CD14-positive monocyte (primary cell): ENCODE results near the gene CYP27B1. TPM values are rescaled to one million over a fixed set of nuclear protein-coding genes. Genes with fewer than 3 reads are reported as not detected.
A peak's percentile ranks its signal among the peaks of the same experiment; 100 is the strongest.
"Not testable (repeated sequence)": the region's sequence is repeated elsewhere in the genome, so short reads cannot be mapped to it uniquely, and the experiment has no call there.

Experiments
- DNase-seq, 3 donors: peaks; one replicate each; pipeline ENCODE4 v3.0.0-alpha.2; 2011 to 2022
- H2AFZ ChIP-seq: 2 replicates; pipeline ENCODE4 v1.6.0; 2012; ENCODE audit warnings: mild to moderate bottlenecking, low read depth, low read length, inconsistent platforms; ENCODE audit not compliant: insufficient read depth, poor library complexity, severe bottlenecking
- H3K27ac ChIP-seq, 2 donors: 1 replicate in 1 of 2; 2 replicates in 1 of 2; pipeline ENCODE4 v1.5.1; 2012 to 2013; ENCODE audit warnings: low read length in 2 of 2, control low read depth in 1 of 2, inconsistent platforms in 1 of 2, low read depth in 1 of 2, mild to moderate bottlenecking in 1 of 2
- H3K27me3 ChIP-seq, 2 donors: one replicate each; pipeline versions ENCODE4 v1.6.0 to v1.6.1; 2011 to 2013; ENCODE audit warnings: low read length in 2 of 2; ENCODE audit not compliant: control insufficient read depth in 2 of 2, insufficient read depth in 2 of 2
- H3K36me3 ChIP-seq, 2 donors: replicated peaks in 1 of 2; 1 replicate in 1 of 2; 2 replicates in 1 of 2; pipeline versions ENCODE4 v1.5.1 to v1.6.1; 2012 to 2013; ENCODE audit warnings: low read length in 2 of 2, control low read depth in 1 of 2, inconsistent platforms in 1 of 2, mild to moderate bottlenecking in 1 of 2; ENCODE audit not compliant: insufficient read depth in 2 of 2, control insufficient read depth in 1 of 2
- H3K4me1 ChIP-seq, 2 donors: 1 replicate in 1 of 2; 2 replicates in 1 of 2; pipeline versions ENCODE4 v1.5.1 to v1.6.1; 2012 to 2013; ENCODE audit warnings: low read length in 2 of 2, control low read depth in 1 of 2, inconsistent platforms in 1 of 2, mild to moderate bottlenecking in 1 of 2, moderate library complexity in 1 of 2; ENCODE audit not compliant: insufficient read depth in 2 of 2, control insufficient read depth in 1 of 2
- H3K4me2 ChIP-seq: replicated peaks from 2 replicates; pipeline ENCODE3; 2012; ENCODE audit warnings: low read length, moderate library complexity, mild to moderate bottlenecking; ENCODE audit not compliant: poor library complexity, severe bottlenecking; ENCODE audit errors: extremely low read depth
- H3K4me3 ChIP-seq, 3 experiments: fragments of 200-600 bp in 1 of 3; sonication (generic) in 1 of 3; replicated peaks in 1 of 3; 1 replicate in 2 of 3; 2 replicates in 1 of 3; pipeline ENCODE4 v1.5.1; 2011 to 2013; ENCODE audit warnings: low read length in 3 of 3, mild to moderate bottlenecking in 3 of 3, control low read depth in 2 of 3, low read depth in 2 of 3, inconsistent platforms in 1 of 3, moderate library complexity in 1 of 3
- H3K79me2 ChIP-seq: 2 replicates; pipeline ENCODE4 v1.6.0; 2012; ENCODE audit warnings: mild to moderate bottlenecking, control low read depth, inconsistent platforms, low read length, moderate library complexity; ENCODE audit not compliant: insufficient read depth
- H3K9ac ChIP-seq: 2 replicates; pipeline ENCODE4 v1.6.0; 2017; ENCODE audit warnings: low read length, mild to moderate bottlenecking; ENCODE audit not compliant: insufficient read depth, poor library complexity, severe bottlenecking
- H3K9me3 ChIP-seq, 2 donors: replicated peaks in 1 of 2; 1 replicate in 1 of 2; 2 replicates in 1 of 2; pipeline versions ENCODE4 v1.5.1 to v1.6.1; 2012 to 2013; ENCODE audit warnings: low read length in 2 of 2, control low read depth in 1 of 2; ENCODE audit not compliant: control insufficient read depth in 1 of 2, insufficient read depth in 1 of 2
- H4K20me1 ChIP-seq: 2 replicates; pipeline ENCODE4 v1.6.0; 2012; ENCODE audit warnings: mild to moderate bottlenecking, low read length, control low read depth, moderate library complexity; ENCODE audit not compliant: insufficient read depth
- H3K27ac Mint-ChIP-seq, 7 donors: one replicate each; pipeline ENCODE4 v1.8.0; 2020; ENCODE audit warnings: mild to moderate bottlenecking in 7 of 7, mixed read lengths in 7 of 7, moderate library complexity in 6 of 7, inconsistent platforms in 2 of 7
- H3K27me3 Mint-ChIP-seq, 3 donors: one replicate each; pipeline ENCODE4 v1.8.0; 2021 to 2022; ENCODE audit warnings: low read depth in 3 of 3, mild to moderate bottlenecking in 3 of 3, mixed read lengths in 3 of 3, moderate library complexity in 3 of 3, inconsistent platforms in 1 of 3
- H3K36me3 Mint-ChIP-seq, 2 donors: one replicate each; pipeline ENCODE4 v1.8.0; 2020; ENCODE audit warnings: mixed read lengths in 2 of 2, inconsistent platforms in 1 of 2, mild to moderate bottlenecking in 1 of 2
- H3K4me1 Mint-ChIP-seq: one replicate; pipeline ENCODE4 v1.8.0; 2020; ENCODE audit warnings: mild to moderate bottlenecking, mixed read lengths
- H3K4me3 Mint-ChIP-seq, 2 donors: one replicate each; pipeline ENCODE4 v1.8.0; 2020; ENCODE audit warnings: mild to moderate bottlenecking in 2 of 2, mixed read lengths in 2 of 2, moderate library complexity in 1 of 2
- H3K9me3 Mint-ChIP-seq, 7 donors: one replicate each; pipeline ENCODE4 v1.8.0; 2020 to 2022; ENCODE audit warnings: mixed read lengths in 7 of 7, mild to moderate bottlenecking in 6 of 7, moderate library complexity in 6 of 7, inconsistent platforms in 2 of 7
- WGBS: methylation state at CpG from one replicate; pipeline ENCODE4 v1.1.5; 2013; ENCODE audit warnings: missing lambda C conversion rate; ENCODE audit not compliant: insufficient coverage; 5-methylcytosine and 5-hydroxymethylcytosine counted together
- intact Hi-C, 2 donors: fragments of 100-400 bp; cut with micrococcal nuclease; formaldehyde crosslinking; loops; one replicate each; pipeline versions ENCODE4 v1.15.0 to v1.15.1; 2023
- polyA plus RNA-seq, 3 donors: library from polyadenylated mRNA; depleted of rRNA in 1 of 3; unstranded in 2 of 3; stranded (reverse) in 1 of 3; fragments of 300-500 nt in 2 of 3; fragments of >200 nt in 1 of 3; fragmentation: Illumina TruSeq in 2 of 3; gene quantifications; 1 replicate in 2 of 3; 2 replicates in 1 of 3; pipeline ENCODE4 v1.2.3, GENCODE V29; 2012 to 2021
- TF ChIP-seq, protein P1 (sequence below): fragments of 200-600 bp; IDR thresholded peaks from one replicate; pipeline ENCODE4 v1.8.0; 2022; ENCODE audit warnings: antibody characterized with exemption, mild to moderate bottlenecking

Gene CYP27B1
- polyA plus RNA-seq, 3 donors: 0.81 TPM; not detected in 2

GRCh38 chr12:57723630-57723962 is 43.3 kb downstream of the CYP27B1 start:
- Histone ChIP-seq H3K9me3 (peaks cover 0 to 14% of the 10 kb centered on the region in 2 donors), H3K4me1 (no peaks in the 10 kb centered on the region), H2AFZ (no peak overlapping the region), H3K4me2 (no peak overlapping the region), H3K36me3 (peaks cover 50 to 61% of the 10 kb centered on the region in 2 donors), H4K20me1 (peaks cover 6% of the 10 kb centered on the region), H3K4me3 (no peak overlapping the region), H3K79me2 (no peaks in the 10 kb centered on the region), H3K27ac (no peak overlapping the region), H3K9ac (no peak overlapping the region), H3K27me3 (no peaks in the 10 kb centered on the region)
- H3K9me3 Mint-ChIP-seq: peaks cover 0 to 15% (median 11%) of the 10 kb centered on the region in 7 donors
- peaks cover 3% of the 10 kb centered on the region for H3K4me1 Mint-ChIP-seq
- H3K27me3 Mint-ChIP-seq: peaks cover 0 to 2% (median 1%) of the 10 kb centered on the region in 3 donors
- no peak overlapping the region for H3K27ac Mint-ChIP-seq
- WGBS: no CpG with 5 or more reads among the region's 2 CpGs
- TF ChIP-seq, protein P1, sequence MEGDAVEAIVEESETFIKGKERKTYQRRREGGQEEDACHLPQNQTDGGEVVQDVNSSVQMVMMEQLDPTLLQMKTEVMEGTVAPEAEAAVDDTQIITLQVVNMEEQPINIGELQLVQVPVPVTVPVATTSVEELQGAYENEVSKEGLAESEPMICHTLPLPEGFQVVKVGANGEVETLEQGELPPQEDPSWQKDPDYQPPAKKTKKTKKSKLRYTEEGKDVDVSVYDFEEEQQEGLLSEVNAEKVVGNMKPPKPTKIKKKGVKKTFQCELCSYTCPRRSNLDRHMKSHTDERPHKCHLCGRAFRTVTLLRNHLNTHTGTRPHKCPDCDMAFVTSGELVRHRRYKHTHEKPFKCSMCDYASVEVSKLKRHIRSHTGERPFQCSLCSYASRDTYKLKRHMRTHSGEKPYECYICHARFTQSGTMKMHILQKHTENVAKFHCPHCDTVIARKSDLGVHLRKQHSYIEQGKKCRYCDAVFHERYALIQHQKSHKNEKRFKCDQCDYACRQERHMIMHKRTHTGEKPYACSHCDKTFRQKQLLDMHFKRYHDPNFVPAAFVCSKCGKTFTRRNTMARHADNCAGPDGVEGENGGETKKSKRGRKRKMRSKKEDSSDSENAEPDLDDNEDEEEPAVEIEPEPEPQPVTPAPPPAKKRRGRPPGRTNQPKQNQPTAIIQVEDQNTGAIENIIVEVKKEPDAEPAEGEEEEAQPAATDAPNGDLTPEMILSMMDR: no peak
- no peak overlapping the region for H3K4me3 Mint-ChIP-seq
- DNase-seq: no peak
- intact Hi-C loops: no loop called here
- H3K36me3 Mint-ChIP-seq: peaks cover 50 to 61% of the 10 kb centered on the region in 2 donors

- Histone ChIP-seq H2AFZ (no peak overlapping the region), H3K9ac (no peak overlapping the region), H4K20me1 (peaks cover 9% of the 10 kb centered on the region), H3K4me2 (no peak overlapping the region), H3K4me3 (no peak overlapping the region), H3K27ac (no peak overlapping the region), H3K27me3 (no peaks in the 10 kb centered on the region), H3K9me3 (peaks cover 0 to 14% of the 10 kb centered on the region in 2 donors), H3K36me3 (peaks cover 56 to 62% of the 10 kb centered on the region in 2 donors), H3K4me1 (no peaks in the 10 kb centered on the region), H3K79me2 (no peaks in the 10 kb centered on the region)
- TF ChIP-seq, protein P1: no peak
- Mint-ChIP-seq H3K27ac (peak overlapping the region in 1 of 7 donors; percentile 38), H3K4me3 (no peak overlapping the region), H3K27me3 (peaks cover 0 to 2% (median 0%) of the 10 kb centered on the region in 3 donors), H3K36me3 (peaks cover 53 to 61% of the 10 kb centered on the region in 2 donors), H3K9me3 (peaks cover 0 to 14% (median 11%) of the 10 kb centered on the region in 7 donors), H3K4me1 (peaks cover 3% of the 10 kb centered on the region)
- intact Hi-C loops: no loop called here
- 90% methylated on average over 2 of the region's 11 CpGs for WGBS
- DNase-seq: no peak
Measured at GRCh38 chr12:57722716-57723629, 43.9 kb downstream of the CYP27B1 start.

DNA sequence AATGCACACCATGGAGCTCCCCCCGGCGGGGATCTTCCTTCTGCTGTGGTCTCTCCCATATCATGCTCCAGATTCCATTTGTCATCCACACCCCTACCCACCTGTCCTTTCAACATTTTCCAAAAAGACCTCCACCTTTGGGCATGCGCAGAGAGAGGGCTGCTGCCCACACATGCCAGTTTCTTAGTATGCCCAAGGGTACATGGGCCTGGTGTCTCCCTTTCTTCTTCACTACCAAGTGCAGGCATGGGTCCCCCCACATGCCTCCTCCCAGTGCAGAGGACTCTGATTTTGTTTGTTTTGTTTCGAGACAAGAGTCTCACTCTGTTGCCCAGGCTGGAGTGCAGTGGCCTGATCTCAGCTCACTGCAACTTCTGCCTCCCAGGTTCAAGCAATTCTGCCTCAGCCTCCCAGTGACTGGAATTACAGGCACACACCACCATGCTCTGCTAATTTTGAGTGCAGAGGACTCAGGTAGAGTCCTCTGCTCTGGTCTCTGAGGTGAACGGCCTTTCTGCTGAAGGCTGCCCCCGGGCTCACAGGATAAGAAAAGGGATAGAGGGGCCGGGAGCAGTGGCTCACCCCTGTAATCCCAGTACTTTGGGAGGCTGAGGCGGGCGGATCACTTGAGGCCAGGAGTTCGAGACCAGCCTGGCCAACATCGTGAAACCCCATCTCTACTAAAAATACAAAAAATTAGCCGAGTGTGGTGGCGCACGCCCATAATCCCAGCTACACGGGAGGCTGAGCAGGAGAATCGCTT is 44.9 kb downstream of the CYP27B1 start:
- H3K27ac ChIP-seq, H3K4me1 Mint-ChIP-seq, H3K4me2 ChIP-seq, H3K4me1 ChIP-seq, H2AFZ ChIP-seq, H3K9me3 ChIP-seq, H3K9me3 Mint-ChIP-seq, H3K27me3 Mint-ChIP-seq, H3K4me3 Mint-ChIP-seq, intact Hi-C loops, H3K9ac ChIP-seq, H3K79me2 ChIP-seq, DNase-seq, H3K27me3 ChIP-seq, H3K4me3 ChIP-seq: not testable (repeated sequence)
- H3K36me3 Mint-ChIP-seq: peaks cover 53 to 61% of the 10 kb centered on the region in 2 donors
- WGBS: 98% methylated on average over 10 of the region's 16 CpGs
- peaks cover 12% of the 10 kb centered on the region for H4K20me1 ChIP-seq
- peaks cover 55 to 62% of the 10 kb centered on the region in 2 donors for H3K36me3 ChIP-seq
- H3K27ac Mint-ChIP-seq: peak overlapping the region in 5 of 7 donors; percentile 18 to 71 (median 50)
